PFSK-1 (cell line): Measurements from ENCODE around the gene MEF2C.

Experiments used
- FOXP2 ChIP-seq: optimal IDR thresholded peaks from 2 replicates; pipeline ENCODE3; 2011; ENCODE audit warnings: borderline replicate concordance, control low read depth, inconsistent platforms; ENCODE audit not compliant: insufficient read depth; ENCODE audit errors: extremely low read length, extremely low read depth
- POLR2AphosphoS5 ChIP-seq: IDR thresholded peaks from 2 replicates; pipeline ENCODE4 v1.6.1; 2012; ENCODE audit warnings: low read depth, mild to moderate bottlenecking, control low read depth, low read length, moderate library complexity
- REST ChIP-seq, 2 experiments: IDR thresholded peaks; 2 replicates each; pipeline versions ENCODE4 v1.6.1 to v1.8.0; 2011 to 2012; ENCODE audit warnings: low read depth in 2 of 2, low read length in 2 of 2, control low read depth in 1 of 2, inconsistent platforms in 1 of 2, mild to moderate bottlenecking in 1 of 2, moderate library complexity in 1 of 2; ENCODE audit not compliant: insufficient read depth in 1 of 2
- SIN3A ChIP-seq: IDR thresholded peaks from 2 replicates; pipeline ENCODE4 v1.6.1; 2012; ENCODE audit warnings: mild to moderate bottlenecking, low read length, moderate library complexity, borderline replicate concordance; ENCODE audit not compliant: insufficient read depth
- TAF1 ChIP-seq: IDR thresholded peaks from 2 replicates; pipeline ENCODE4 v1.6.1; 2012; ENCODE audit warnings: low read length, control low read depth, borderline replicate concordance; ENCODE audit not compliant: insufficient read depth

The MEF2C gene

GRCh38 chr5:88677376-88677895, 205.5 kb downstream of the MEF2C start:
- no peak for TF ChIP-seq SIN3A
- TF ChIP-seq TAF1: no peak
- no peak for TF ChIP-seq FOXP2
- TF ChIP-seq POLR2AphosphoS5: no peak

- TF ChIP-seq REST (IDR thresholded peaks at IDR 0.05; ENCODE audit: insufficient read depth in 1 of 2, low read depth in 2 of 2, low read length in 2 of 2): no peak
- TF ChIP-seq FOXP2: no peak
- no peak for TF ChIP-seq POLR2AphosphoS5
- TF ChIP-seq TAF1: no peak
- TF ChIP-seq SIN3A: no peak
These were observed 206.2 kb downstream of the MEF2C start for GRCh38 chr5:88676637-88677375.

GRCh38 chr5:88675708-88676636, 207.0 kb downstream of the MEF2C start:
- TF ChIP-seq POLR2AphosphoS5 (no peak), FOXP2 (no peak), TAF1 (no peak), REST (IDR thresholded peaks at IDR 0.05; ENCODE audit: insufficient read depth in 1 of 2, low read depth in 2 of 2, low read length in 2 of 2) (no peak), SIN3A (no peak)

- TF ChIP-seq REST (IDR thresholded peaks at IDR 0.05; ENCODE audit: insufficient read depth in 1 of 2, low read depth in 2 of 2, low read length in 2 of 2): no peak
- no peak for TF ChIP-seq TAF1
- TF ChIP-seq SIN3A: no peak
- no peak for TF ChIP-seq FOXP2
- TF ChIP-seq POLR2AphosphoS5: no peak
These were observed 207.7 kb downstream of the MEF2C start for GRCh38 chr5:88675168-88675707.

- no peak for TF ChIP-seq TAF1
These were observed 208.4 kb downstream of the MEF2C start for GRCh38 chr5:88674356-88675167.
